ENCODE data around the gene GRIK5.

Gene GRIK5

GRCh38 chr19:42083537-42083936, 13.5 kb upstream of the GRIK5 start:
- TF ChIP-seq, protein P1, sequence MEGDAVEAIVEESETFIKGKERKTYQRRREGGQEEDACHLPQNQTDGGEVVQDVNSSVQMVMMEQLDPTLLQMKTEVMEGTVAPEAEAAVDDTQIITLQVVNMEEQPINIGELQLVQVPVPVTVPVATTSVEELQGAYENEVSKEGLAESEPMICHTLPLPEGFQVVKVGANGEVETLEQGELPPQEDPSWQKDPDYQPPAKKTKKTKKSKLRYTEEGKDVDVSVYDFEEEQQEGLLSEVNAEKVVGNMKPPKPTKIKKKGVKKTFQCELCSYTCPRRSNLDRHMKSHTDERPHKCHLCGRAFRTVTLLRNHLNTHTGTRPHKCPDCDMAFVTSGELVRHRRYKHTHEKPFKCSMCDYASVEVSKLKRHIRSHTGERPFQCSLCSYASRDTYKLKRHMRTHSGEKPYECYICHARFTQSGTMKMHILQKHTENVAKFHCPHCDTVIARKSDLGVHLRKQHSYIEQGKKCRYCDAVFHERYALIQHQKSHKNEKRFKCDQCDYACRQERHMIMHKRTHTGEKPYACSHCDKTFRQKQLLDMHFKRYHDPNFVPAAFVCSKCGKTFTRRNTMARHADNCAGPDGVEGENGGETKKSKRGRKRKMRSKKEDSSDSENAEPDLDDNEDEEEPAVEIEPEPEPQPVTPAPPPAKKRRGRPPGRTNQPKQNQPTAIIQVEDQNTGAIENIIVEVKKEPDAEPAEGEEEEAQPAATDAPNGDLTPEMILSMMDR (conservative IDR thresholded peaks at IDR 0.05; ENCODE audit: low read depth, low read length), result no peak
- DNase-seq (ENCODE audit: low read depth), result no peak

DNA sequence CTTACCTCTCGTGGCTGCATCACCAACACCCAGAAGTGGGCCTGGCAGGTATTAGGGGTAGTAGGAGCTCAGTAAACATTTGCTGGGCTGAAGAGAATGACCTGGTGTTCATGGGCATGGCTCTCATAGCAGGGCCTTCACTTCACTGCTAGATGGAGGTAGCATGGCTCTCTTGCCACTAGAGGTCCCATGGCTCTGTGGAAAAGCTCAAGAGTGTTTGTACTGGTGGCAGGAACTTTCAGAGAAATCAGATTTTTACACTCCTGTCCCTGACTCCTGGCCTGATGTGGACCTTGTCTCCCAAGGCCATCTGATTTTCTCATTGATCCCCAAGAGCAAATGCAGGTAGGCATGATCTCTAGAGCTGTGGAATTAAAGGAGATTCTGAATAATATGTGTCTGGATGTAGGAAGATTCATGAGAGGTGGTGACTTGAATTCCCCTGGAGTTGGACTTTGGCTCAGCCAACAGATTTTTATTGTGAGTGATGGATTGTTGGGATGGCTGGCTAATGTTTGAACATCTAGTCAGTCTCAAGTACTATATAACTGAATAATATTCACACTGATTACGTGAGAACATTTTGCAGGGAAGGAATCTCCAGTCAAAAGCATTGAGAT, 11.7 kb upstream of the GRIK5 start:
- no peak overlapping the region for H3K4me3 ChIP-seq (ENCODE audit: low read depth, low read length)
- peak; percentile 82 for DNase-seq (ENCODE audit: low read depth)
- TF ChIP-seq, protein P1 (conservative IDR thresholded peaks at IDR 0.05; ENCODE audit: low read depth, low read length), result peak; percentile 81

More at GRCh38 chr19:42083537-42083936, 13.5 kb upstream of the GRIK5 start:
- H3K4me3 ChIP-seq (ENCODE audit: low read depth, low read length), result no peak overlapping the region

- H3K4me3 ChIP-seq (ENCODE audit: low read depth, low read length), result no peak overlapping the region
- TF ChIP-seq, protein P1 (conservative IDR thresholded peaks at IDR 0.05; ENCODE audit: low read depth, low read length), result no peak
- no peak for DNase-seq (ENCODE audit: low read depth)
Measured at GRCh38 chr19:42080764-42081375, 10.9 kb upstream of the GRIK5 start.

DNA sequence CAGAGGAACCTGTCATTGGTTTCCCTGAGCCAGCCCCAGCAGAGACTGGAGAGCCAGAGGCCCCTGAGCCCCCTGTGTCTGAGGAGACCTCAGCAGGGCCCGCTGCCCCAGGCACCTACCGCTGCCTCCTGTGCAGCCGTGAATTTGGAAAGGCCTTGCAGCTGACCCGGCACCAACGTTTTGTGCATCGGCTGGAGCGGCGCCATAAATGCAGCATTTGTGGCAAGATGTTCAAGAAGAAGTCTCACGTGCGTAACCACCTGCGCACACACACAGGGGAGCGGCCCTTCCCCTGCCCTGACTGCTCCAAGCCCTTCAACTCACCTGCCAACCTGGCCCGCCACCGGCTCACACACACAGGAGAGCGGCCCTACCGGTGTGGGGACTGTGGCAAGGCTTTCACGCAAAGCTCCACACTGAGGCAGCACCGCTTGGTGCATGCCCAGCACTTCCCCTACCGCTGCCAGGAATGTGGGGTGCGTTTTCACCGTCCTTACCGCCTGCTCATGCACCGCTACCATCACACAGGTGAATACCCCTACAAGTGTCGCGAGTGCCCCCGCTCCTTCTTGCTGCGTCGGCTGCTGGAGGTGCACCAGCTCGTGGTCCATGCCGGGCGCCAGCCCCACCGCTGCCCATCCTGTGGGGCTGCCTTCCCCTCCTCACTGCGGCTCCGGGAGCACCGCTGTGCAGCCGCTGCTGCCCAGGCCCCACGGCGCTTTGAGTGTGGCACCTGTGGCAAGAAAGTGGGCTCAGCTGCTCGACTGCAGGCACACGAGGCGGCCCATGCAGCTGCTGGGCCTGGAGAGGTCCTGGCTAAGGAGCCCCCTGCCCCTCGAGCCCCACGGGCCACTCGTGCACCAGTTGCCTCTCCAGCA, 10.1 kb upstream of the GRIK5 start:
- no peak for DNase-seq (ENCODE audit: low read depth)
- no peak overlapping the region for H3K4me3 ChIP-seq (ENCODE audit: low read depth, low read length)
- TF ChIP-seq, protein P1 (conservative IDR thresholded peaks at IDR 0.05; ENCODE audit: low read depth, low read length), result no peak

- TF ChIP-seq, protein P1 (conservative IDR thresholded peaks at IDR 0.05; ENCODE audit: low read depth, low read length), result no peak
- H3K4me3 ChIP-seq (ENCODE audit: low read depth, low read length), result no peak overlapping the region
- DNase-seq (ENCODE audit: low read depth), result no peak
Measured at GRCh38 chr19:42079276-42079669, 9.3 kb upstream of the GRIK5 start.

GRCh38 chr19:42078538-42079275, 8.7 kb upstream of the GRIK5 start:
- TF ChIP-seq, protein P1 (conservative IDR thresholded peaks at IDR 0.05; ENCODE audit: low read depth, low read length), result no peak
- no peak for DNase-seq (ENCODE audit: low read depth)
- H3K4me3 ChIP-seq (ENCODE audit: low read depth, low read length), result no peak overlapping the region

Data from choroid plexus epithelial cell (primary cell).